GM18526 (cell line): ENCODE results near the gene ATG16L1.

ENCODE experiments used
- POLR2A ChIP-seq: IDR thresholded peaks from 3 replicates; pipeline ENCODE4 v1.6.1; 2011; ENCODE audit not compliant: insufficient read length; ENCODE audit errors: extremely low read depth

The ATG16L1 gene

GRCh38 chr2:233290051-233290845 is 38.8 kb downstream of the ATG16L1 start:
- no peak for TF ChIP-seq POLR2A

- TF ChIP-seq POLR2A: no peak
Measured at GRCh38 chr2:233295891-233296290, 44.4 kb downstream of the ATG16L1 start.

- TF ChIP-seq POLR2A: no peak
Measured at GRCh38 chr2:233297076-233297475, 45.6 kb downstream of the ATG16L1 start.

DNA sequence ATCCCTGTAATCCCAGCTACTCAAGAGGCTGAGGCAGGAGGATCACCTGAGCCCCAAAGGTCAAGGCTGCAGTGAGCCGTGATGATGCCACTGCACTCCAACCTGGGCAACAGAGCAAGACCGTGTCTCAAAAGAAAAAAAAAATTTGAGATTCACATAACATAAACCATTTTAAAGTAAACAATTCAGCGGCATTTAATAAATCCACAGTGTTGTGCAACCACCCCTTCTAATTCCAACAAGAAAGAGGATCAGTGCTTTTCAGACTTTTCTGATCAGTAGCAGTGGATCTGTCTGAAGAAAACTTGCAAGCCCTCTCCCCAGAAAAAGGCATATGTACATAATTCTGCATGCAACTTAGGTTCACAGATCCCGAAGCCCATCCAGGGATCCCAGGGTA is 48.9 kb downstream of the ATG16L1 start:
- TF ChIP-seq POLR2A: no peak

DNA sequence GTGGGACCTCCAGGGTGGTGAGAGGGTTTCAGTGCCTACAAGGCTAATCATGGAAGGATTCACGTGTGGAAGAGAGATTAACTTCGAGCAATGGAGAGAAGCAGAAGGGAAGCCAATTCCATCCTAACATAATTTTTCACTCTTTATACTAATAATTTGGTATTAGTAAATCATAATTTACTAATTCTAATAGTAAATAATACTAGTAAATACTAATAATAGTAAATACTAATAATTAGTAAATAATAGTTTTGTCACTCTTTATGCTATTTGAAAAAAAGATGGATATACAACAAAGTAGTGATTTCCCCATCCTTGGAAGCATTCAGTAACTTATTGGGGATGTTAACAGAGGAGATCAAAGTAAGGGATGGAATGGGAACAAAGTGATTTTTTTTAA is 49.8 kb downstream of the ATG16L1 start:
- no peak for TF ChIP-seq POLR2A

DNA sequence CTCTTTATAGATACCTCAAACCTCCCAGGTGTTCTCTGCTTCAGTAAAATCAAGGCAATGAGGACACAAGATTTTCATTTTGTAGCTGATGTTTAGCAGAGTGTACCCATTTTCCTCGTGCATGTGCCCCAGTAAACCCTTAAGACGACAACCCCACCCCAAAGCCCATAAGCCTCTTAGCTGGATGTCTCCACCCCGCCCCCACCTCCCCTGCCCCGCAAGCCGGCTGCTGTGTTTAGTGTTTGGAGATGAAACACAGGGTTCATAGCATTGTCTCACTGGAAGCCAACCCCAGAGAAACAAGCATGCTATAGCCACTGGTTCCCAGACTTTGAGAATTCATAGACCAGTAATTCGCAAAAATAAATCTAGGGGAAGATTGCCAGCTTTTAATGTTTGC is 50.3 kb downstream of the ATG16L1 start:
- TF ChIP-seq POLR2A: no peak

GRCh38 chr2:233303252-233303651 is 51.8 kb downstream of the ATG16L1 start:
- TF ChIP-seq POLR2A: no peak

DNA sequence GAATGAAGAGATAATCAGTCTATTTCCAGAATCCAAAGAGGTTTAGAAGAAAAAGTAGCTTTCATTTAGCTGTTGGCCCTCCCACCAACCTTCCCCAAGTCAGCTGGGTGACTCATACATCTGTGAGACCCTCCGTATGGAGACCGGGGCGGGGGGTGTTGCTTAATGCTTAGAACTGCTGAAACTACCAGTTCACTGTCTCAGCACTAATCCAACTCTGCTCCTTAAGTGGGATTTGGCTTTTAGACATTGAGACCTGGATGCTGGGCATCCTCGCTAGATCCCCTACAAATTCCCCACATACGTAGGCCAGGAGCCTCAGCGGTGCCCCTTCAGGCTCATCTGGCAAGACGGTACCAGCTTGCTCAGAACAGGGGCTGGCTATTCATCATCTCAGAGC is 56.1 kb downstream of the ATG16L1 start, which contains the start of gene SAG:
SAG (plus strand) TSS at position 252 of the 400 bp plus-strand sequence. CDS start 1,374 bp downstream, outside the sequence.
- no peak for TF ChIP-seq POLR2A

GRCh38 chr2:233311241-233311926 is 59.9 kb downstream of the ATG16L1 start:
- no peak for TF ChIP-seq POLR2A

DNA sequence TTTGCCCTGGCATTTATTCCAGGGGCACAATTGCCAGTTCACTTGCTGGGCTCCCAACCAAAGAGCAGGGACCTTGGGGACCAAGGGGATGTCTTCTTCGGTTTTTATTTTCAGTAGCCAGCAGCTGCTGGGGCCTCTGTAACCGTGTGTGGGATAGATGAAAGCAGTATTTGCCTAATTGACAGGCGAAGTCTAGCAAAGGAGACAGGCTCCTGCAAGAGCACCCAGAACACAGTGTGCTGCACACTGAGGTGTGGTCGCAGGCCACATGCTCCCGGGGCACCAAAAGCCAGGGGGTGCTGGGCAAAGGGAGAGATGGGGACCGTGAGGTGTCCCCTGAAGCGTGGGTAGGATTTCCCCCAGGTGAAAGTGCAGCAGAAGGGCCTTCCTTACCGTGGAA is 61.4 kb downstream of the ATG16L1 start:
- TF ChIP-seq POLR2A: no peak

- TF ChIP-seq POLR2A: no peak
Measured at GRCh38 chr2:233314180-233314925, 62.9 kb downstream of the ATG16L1 start.

GRCh38 chr2:233317196-233317943 is 65.9 kb downstream of the ATG16L1 start:
- TF ChIP-seq POLR2A: no peak

- TF ChIP-seq POLR2A: no peak
Measured at GRCh38 chr2:233319256-233319655, 67.8 kb downstream of the ATG16L1 start.

DNA sequence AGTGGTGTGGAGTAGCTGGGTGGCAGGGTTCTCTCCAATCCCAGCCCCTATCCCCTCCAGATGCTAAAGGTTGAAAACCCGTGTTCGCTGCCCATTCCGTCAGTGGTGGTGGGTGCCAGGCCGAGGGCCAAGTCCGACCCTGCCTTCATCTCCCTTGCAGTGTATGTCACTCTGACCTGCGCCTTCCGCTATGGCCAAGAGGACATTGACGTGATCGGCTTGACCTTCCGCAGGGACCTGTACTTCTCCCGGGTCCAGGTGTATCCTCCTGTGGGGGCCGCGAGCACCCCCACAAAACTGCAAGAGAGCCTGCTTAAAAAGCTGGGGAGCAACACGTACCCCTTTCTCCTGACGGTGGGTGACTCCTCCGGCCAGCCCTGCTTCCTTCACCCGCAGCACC is 69.0 kb downstream of the ATG16L1 start:
- TF ChIP-seq POLR2A: no peak

DNA sequence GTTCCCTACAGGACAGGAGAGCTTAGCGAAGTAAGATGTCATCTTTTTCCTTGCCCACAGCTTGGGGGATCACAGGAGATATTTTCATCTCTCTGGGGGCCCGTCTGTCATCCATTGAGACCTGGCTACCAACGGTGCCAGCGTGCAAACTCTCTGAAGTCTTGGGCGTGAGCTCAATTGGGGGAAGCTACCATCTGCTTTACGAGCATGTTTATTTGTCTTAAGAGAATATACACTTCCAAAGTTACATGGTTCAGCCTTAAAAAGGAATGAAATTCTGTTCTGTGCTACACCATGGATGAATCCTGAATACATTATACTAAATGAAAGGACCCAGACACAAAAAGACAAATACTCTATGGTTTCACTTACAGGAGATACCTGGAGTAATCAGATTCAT is 69.7 kb downstream of the ATG16L1 start:
- TF ChIP-seq POLR2A: no peak
